GM15510 (cell line): ENCODE data around the gene APOL4.

Source experiments
- POLR2A ChIP-seq: IDR thresholded peaks from 3 replicates; pipeline ENCODE4 v1.6.1; 2011; ENCODE audit warnings: borderline replicate concordance; ENCODE audit not compliant: insufficient read length; ENCODE audit errors: extremely low read depth

APOL4 gene

GRCh38 chr22:36201630-36202319, at the start of gene APOL4:
TSS of gene APOL4 (minus strand) at chr22:36201809. CDS start at chr22:36201734, 75 bp downstream.
- no peak for TF ChIP-seq POLR2A

- no peak for TF ChIP-seq POLR2A
Observed at GRCh38 chr22:36249160-36249559, 47.6 kb upstream of the APOL4 start.

- no peak for TF ChIP-seq POLR2A
Observed at GRCh38 chr22:36247955-36248354, 46.3 kb upstream of the APOL4 start.

GRCh38 chr22:36246718-36247117, 45.1 kb upstream of the APOL4 start:
- no peak for TF ChIP-seq POLR2A

GRCh38 chr22:36245805-36246356, 44.3 kb upstream of the APOL4 start:
- TF ChIP-seq POLR2A: no peak

GRCh38 chr22:36244522-36245391, 43.1 kb upstream of the APOL4 start:
- no peak for TF ChIP-seq POLR2A

- TF ChIP-seq POLR2A: no peak
Observed at GRCh38 chr22:36243986-36244385, 42.4 kb upstream of the APOL4 start.

GRCh38 chr22:36239401-36240171, 38.0 kb upstream of the APOL4 start, which contains the start of gene APOL2:
TSS of gene APOL2 (minus strand) at chr22:36239527. CDS start at chr22:36233162, 6,365 bp downstream.
- peak; percentile 51 for TF ChIP-seq POLR2A

GRCh38 chr22:36239150-36239400, 37.5 kb upstream of the APOL4 start:
- TF ChIP-seq POLR2A: no peak

GRCh38 chr22:36238373-36239149, 37.0 kb upstream of the APOL4 start:
- no peak for TF ChIP-seq POLR2A

- TF ChIP-seq POLR2A: no peak
Observed at GRCh38 chr22:36237462-36238372, 36.1 kb upstream of the APOL4 start.

- TF ChIP-seq POLR2A: no peak
Observed at GRCh38 chr22:36236388-36237319, 35.0 kb upstream of the APOL4 start.
